DMS153 (cell line): ENCODE measurements around the gene PHF21B.

Source experiments
- DNase-seq: peaks from one replicate; lab custom pipeline; 2025; lab: John Stamatoyannopoulos, UW

PHF21B gene

DNA sequence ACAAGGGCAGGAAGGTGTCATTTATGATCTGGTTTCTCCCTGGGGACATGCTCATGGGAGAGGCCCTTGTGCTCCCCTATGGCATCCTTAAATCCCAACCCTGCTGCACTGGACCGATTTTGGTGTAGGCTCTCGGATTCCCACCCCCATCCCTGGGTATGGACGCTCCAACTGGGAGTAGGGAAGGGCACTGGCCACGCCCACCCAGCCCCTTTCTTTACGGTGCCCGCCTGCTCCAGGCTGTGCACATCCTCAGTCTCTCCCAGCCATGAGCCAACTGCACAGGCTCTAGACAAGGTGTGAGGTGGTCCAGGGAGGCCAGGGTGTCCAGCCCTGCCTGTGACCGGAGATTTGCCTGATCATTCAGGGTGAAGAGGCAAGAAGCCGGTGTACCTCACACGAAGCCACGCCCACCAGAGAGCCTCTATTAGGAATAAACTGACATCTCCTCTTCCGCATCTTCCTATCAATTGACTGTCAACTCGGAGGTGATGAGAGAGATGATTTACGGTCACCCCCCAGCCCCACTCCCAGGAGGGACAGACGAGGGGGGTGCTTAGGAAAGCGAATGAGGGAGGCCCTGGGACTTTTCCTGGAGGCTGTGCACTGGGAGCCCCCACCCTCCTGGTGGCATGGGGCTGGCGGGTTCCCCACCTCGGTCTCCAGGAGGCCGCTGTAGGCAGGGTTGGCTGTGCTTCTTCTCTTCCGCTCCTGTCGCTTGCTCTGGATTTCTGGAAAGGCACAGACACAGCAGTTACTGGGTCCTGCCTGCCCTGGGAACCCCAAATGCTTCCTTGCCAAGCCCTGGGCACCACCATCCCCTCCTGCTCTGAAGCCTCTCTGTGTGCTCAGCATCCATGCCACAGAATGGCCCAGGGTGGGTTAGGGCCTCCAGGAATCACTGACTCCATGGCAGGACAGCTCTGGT, 116.7 kb downstream of the PHF21B start:
- no peak for DNase-seq

- DNase-seq: no peak
Measured at GRCh38 chr22:44892243-44892642, 117.6 kb downstream of the PHF21B start.

DNA sequence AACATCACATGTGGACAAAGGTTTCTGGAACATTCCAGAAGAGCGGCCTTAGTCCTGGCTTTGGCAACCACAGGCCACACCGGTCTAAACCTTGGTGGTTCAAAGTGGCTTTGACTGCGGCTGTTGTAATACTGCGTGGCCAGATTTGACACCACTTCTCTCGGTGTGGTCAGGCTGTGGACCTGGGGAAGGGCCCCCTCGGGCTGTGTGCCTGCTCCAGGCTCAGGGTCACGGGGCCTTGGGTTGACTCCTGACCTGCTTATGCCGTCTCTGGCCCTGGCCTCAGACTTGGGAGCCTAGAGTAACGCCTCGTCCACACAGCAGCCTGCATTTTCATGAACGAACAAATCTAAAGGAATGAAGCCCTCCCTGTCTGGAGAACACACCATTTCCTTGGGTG, 118.0 kb downstream of the PHF21B start:
- no peak for DNase-seq

DNA sequence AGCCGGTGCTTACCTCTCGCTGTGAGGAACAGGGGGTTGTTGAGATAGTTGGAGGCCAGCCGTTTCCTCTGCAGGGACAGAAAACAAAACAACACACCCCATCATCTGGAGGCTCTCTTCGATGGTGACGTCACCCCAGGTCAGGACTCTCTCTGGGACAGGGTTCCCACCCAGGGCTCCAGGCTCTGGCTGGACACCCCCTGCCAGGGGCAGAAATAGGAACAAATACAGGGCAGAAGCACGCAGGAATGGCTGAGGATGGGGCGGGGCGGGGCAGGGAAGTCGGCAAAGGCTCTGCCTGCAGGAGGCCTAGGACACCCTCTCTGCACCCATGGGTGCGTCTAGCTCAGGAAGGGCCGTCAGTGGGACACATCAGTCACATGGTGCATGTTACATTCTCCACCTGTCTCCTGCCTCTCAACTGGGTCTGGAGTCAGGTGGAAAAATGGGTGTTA, 118.5 kb downstream of the PHF21B start:
- no peak for DNase-seq

GRCh38 chr22:44890416-44891292, 119.2 kb downstream of the PHF21B start:
- no peak for DNase-seq

GRCh38 chr22:44889255-44889878, 120.4 kb downstream of the PHF21B start:
- DNase-seq: no peak

- no peak for DNase-seq
Measured at GRCh38 chr22:44888491-44889254, 121.1 kb downstream of the PHF21B start.

DNA sequence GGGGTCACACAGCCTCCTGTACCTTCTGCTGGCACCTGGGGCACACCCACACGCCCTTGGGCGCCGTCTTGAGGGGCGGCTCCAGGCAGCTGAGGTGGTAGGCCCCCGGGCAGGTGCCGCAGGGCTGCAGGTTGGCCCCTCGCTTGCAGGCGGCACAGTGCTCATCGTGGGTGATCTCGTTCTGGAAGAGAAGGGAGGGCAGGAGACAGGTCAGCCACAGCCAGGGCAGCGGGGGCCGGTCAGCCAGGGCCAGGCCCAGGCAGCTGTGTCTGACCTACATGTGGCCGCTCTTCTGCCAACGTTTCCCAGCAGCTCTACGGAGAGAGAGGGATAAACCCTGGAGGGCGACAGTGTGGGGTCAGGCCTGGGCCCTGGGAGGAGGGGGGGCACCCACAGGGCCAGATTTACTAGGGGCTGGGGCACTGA, 121.9 kb downstream of the PHF21B start:
- DNase-seq: no peak

GRCh38 chr22:44885806-44886360, 123.9 kb downstream of the PHF21B start:
- DNase-seq: no peak

DNA sequence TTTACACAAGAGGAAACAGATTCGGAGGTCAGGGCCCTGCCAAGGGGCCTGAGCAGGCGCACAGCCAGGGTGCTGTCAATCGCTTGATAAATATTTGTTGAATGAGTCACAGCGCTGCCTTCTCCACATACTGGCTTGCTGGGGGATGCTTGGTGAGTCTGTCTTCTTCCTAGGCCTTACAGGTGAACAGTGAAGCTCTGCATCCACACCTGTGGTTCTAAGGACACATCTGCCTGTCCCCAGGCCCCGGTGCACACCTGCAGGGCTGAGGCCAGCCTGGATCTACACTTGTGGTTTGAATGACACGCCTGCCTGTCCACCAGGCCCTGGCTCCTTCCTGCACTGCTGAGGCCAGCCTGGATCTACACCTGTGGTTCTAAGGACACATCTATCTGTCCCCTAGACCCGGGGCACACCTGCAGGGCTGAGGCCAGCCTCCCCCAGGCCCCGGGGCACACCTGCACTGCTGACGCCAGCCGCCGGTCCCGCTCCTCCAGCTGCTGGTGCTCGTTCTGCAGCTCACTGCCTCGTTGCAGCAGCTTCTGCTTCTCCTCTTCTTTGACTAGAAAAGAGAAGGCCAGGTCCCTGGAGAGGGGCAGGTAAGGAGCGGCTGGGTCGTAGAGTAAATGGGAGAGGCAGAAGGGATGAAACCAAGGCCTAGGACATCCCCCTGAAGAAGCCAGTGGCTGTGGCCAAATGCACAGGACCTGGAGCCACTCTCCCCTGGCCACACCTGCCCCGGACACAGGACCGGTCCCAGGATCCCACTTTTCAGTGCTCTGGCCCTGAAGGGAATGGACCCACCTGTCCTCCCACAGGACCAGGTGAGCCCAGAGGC, 124.6 kb downstream of the PHF21B start:
- peak; percentile 49 for DNase-seq

GRCh38 chr22:44884562-44884961, 125.2 kb downstream of the PHF21B start:
- DNase-seq: no peak

DNA sequence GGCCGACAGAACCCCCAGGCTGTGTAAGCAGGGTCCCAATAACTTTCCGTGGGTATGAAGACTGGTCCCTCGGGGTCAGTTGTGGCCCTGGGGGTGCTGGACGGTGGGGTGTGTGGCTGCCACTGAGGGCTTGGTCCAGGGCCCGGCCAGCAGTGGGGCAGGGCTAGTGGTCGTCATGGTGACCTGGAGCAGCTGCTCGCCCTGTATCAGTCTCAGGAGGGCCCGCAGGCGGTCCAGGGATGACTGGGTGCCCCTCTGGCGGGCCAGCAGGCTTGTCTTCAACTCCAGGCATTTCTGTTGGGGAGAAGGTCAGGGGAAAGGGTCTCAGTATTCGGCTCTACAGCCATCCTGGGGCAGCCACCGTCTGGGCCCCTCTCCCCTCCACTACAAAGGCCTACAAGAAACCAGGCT, 126.8 kb downstream of the PHF21B start:
- DNase-seq: no peak

GRCh38 chr22:44882226-44882905, 127.4 kb downstream of the PHF21B start:
- no peak for DNase-seq

- DNase-seq: no peak
Measured at GRCh38 chr22:44881624-44882023, 128.2 kb downstream of the PHF21B start.

GRCh38 chr22:44880610-44881290, 129.1 kb downstream of the PHF21B start:
- no peak for DNase-seq

- no peak for DNase-seq
Measured at GRCh38 chr22:44879301-44879680, 130.5 kb downstream of the PHF21B start.

- DNase-seq: no peak
Measured at GRCh38 chr22:44878483-44879300, 131.1 kb downstream of the PHF21B start.

DNA sequence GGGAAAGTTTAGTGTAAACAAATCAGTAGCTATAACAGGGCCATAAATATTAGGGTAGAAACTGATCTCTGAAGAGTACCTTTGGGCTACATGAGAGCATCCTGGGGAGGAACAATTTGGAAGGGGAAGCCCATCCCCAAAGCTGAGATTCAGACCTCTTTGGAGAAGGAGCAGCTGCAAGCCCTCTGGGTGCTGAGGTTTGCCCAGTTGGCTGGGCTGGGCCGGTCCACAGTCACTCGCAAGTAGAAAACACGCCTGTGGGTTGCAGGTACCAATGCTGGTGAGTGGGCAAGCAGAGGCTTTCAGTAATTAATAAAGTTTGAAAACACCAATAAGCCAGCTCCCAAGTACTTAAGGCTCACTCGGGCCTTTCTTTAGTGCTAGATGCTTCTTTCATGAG, 132.9 kb downstream of the PHF21B start:
- DNase-seq: no peak
